Stimulated activated CD4-positive, alpha-beta T cell treated with anti-CD3 and anti-CD28 coated beads, Interleukin-2, amount 100 ng/mL, for 24 hours (primary cell): ENCODE results near the gene CAPN13.
A peak's percentile ranks its signal among the peaks of the same experiment; 100 is the strongest.

Experiments used
- DNase-seq, 2 donors: peaks; one replicate each; pipeline ENCODE4 v3.0.0-alpha.2; 2020

Gene CAPN13

GRCh38 chr2:30784682-30785081, 22.6 kb downstream of the CAPN13 start:
- DNase-seq: peak in 1 of 2 donors; percentile 1

GRCh38 chr2:30781961-30782533, 25.2 kb downstream of the CAPN13 start:
- DNase-seq: no peak

- no peak for DNase-seq
Measured at GRCh38 chr2:30781451-30781850, 25.8 kb downstream of the CAPN13 start.

GRCh38 chr2:30780776-30781330, 26.4 kb downstream of the CAPN13 start:
- DNase-seq: no peak

- no peak for DNase-seq
Measured at GRCh38 chr2:30778611-30779010, 28.6 kb downstream of the CAPN13 start.

GRCh38 chr2:30777661-30778505, 29.4 kb downstream of the CAPN13 start:
- no peak for DNase-seq

GRCh38 chr2:30776831-30777635, 30.2 kb downstream of the CAPN13 start:
- DNase-seq: no peak

GRCh38 chr2:30775833-30776232, 31.4 kb downstream of the CAPN13 start:
- DNase-seq: no peak

GRCh38 chr2:30772021-30772705, 35.1 kb downstream of the CAPN13 start:
- DNase-seq: no peak

- DNase-seq: no peak
Measured at GRCh38 chr2:30770816-30771576, 36.2 kb downstream of the CAPN13 start.

GRCh38 chr2:30769891-30770462, 37.3 kb downstream of the CAPN13 start:
- DNase-seq: no peak

- no peak for DNase-seq
Measured at GRCh38 chr2:30769481-30769780, 37.8 kb downstream of the CAPN13 start.

- no peak for DNase-seq
Measured at GRCh38 chr2:30768708-30769480, 38.4 kb downstream of the CAPN13 start.

- no peak for DNase-seq
Measured at GRCh38 chr2:30768036-30768686, 39.1 kb downstream of the CAPN13 start.

GRCh38 chr2:30766666-30767065, 40.6 kb downstream of the CAPN13 start:
- DNase-seq: no peak

- DNase-seq: no peak
Measured at GRCh38 chr2:30765876-30766470, 41.3 kb downstream of the CAPN13 start.

- DNase-seq: no peak
Measured at GRCh38 chr2:30765191-30765590, 42.1 kb downstream of the CAPN13 start.

GRCh38 chr2:30764021-30764800, 43.0 kb downstream of the CAPN13 start:
- DNase-seq: no peak

- no peak for DNase-seq
Measured at GRCh38 chr2:30763151-30763660, 44.0 kb downstream of the CAPN13 start.
